GM12878 (cell line): Measurements from ENCODE around the gene MAML2. TPM values are rescaled to one million over a fixed set of nuclear protein-coding genes. Genes with fewer than 3 reads are reported as not detected.

ENCODE experiments used
- ATAC-seq: fragments of 200-7000 bp; cut with Tn5 transposase; 3 replicates; pipeline ENCODE4 v1.9.1; 2020; ENCODE audit warnings: mild to moderate bottlenecking, moderate library complexity
- BruUV-seq: library from RNA; stranded (reverse); fragments of 400-500 nt; replicated peaks from 2 replicates; lab custom pipeline; 2021; lab: Mats Ljungman, UMichigan
- CTCF ChIA-PET: fragments of 300-600 bp; sonication (Branson Sonifier 250); formaldehyde crosslinking; extraction: SDS; loops from one replicate; lab custom pipeline; 2021; ENCODE audit warnings: inconsistent platforms; lab: Yijun Ruan, JAX
- POLR2A ChIA-PET: fragments of 350-600 bp; formaldehyde crosslinking; extraction: SDS; loops from one replicate; lab custom pipeline; 2021; ENCODE audit warnings: inconsistent platforms; lab: Charles Lee
- RAD21 ChIA-PET: fragments of 300-600 bp; sonication (Branson Sonifier 250); formaldehyde crosslinking; loops from one replicate; lab custom pipeline; 2023; ENCODE audit warnings: antibody characterized with exemption; ENCODE audit not compliant: unreplicated experiment; lab: Charles Lee
- SMC1A ChIA-PET: fragments of 300-600 bp; sonication (Branson Sonifier 250); formaldehyde crosslinking; loops from one replicate; lab custom pipeline; 2023; ENCODE audit not compliant: unreplicated experiment, uncharacterized antibody; lab: Charles Lee
- DNase-seq: peaks from one replicate; pipeline ENCODE4 v3.0.0-alpha.2; 2011; ENCODE audit warnings: low read depth, low spot score
- FAIRE-seq: peaks from 3 replicates; lab custom pipeline; 2011; peaks lifted over from hg19 to GRCh38; lab: Jason Lieb, UNC
- H2AFZ ChIP-seq: 2 replicates; pipeline ENCODE4 v1.6.0; 2011; ENCODE audit warnings: low read depth, low read length, control low read depth; ENCODE audit not compliant: control insufficient read depth
- H3K27ac ChIP-seq: 2 replicates; pipeline ENCODE4 v1.5.1; 2011; ENCODE audit warnings: control low read depth; ENCODE audit not compliant: control insufficient read depth, insufficient read depth
- H3K27me3 ChIP-seq, 2 experiments: replicated peaks in 1 of 2; 2 replicates each; pipeline versions ENCODE4 v1.6.0 to v1.6.1; 2011; ENCODE audit warnings: low read length in 1 of 2; ENCODE audit not compliant: control insufficient read depth in 2 of 2, insufficient read depth in 2 of 2
- H3K36me3 ChIP-seq, 2 experiments: 2 replicates each; pipeline ENCODE4 v1.5.1; 2011; ENCODE audit warnings: low read length in 1 of 2; ENCODE audit not compliant: control insufficient read depth in 2 of 2, insufficient read depth in 2 of 2
- H3K4me1 ChIP-seq: 2 replicates; pipeline ENCODE4 v1.6.1; 2011; ENCODE audit warnings: mild to moderate bottlenecking, low read length, moderate library complexity, mixed read lengths; ENCODE audit not compliant: control insufficient read depth, insufficient read depth
- H3K4me2 ChIP-seq: 2 replicates; pipeline ENCODE4 v1.6.0; 2011; ENCODE audit warnings: control low read depth; ENCODE audit not compliant: control insufficient read depth, insufficient read depth
- H3K4me3 ChIP-seq: fragments of 200-600 bp; sonication (generic); 2 replicates; pipeline ENCODE4 v1.5.1; 2016
- H3K79me2 ChIP-seq: 2 replicates; pipeline ENCODE4 v1.6.0; 2011; ENCODE audit warnings: low read length; ENCODE audit not compliant: control insufficient read depth, insufficient read depth
- H3K9ac ChIP-seq: 2 replicates; pipeline ENCODE4 v1.8.0; 2011; ENCODE audit warnings: low read length, control low read depth, mixed read lengths; ENCODE audit not compliant: control insufficient read depth, insufficient read depth
- H3K9me3 ChIP-seq: replicated peaks from 3 replicates; pipeline ENCODE4 v1.5.1; 2011; ENCODE audit warnings: mild to moderate bottlenecking, low read length; ENCODE audit not compliant: control insufficient read depth, insufficient read depth
- H4K20me1 ChIP-seq: 2 replicates; pipeline ENCODE4 v1.6.0; 2011; ENCODE audit not compliant: control insufficient read depth, insufficient read depth
- BHLHE40 ChIP-seq, 2 experiments: fragments of 450-650 bp in 1 of 2; IDR thresholded peaks; 2 replicates each; pipeline ENCODE4 v1.6.1; 2011 to 2017; ENCODE audit warnings: low read depth in 2 of 2, borderline replicate concordance in 1 of 2, improper control_type of control experiment in 1 of 2, low read length in 1 of 2, mild to moderate bottlenecking in 1 of 2
- BRCA1 ChIP-seq: IDR thresholded peaks from 2 replicates; pipeline ENCODE4 v1.6.1; 2011; ENCODE audit warnings: low read depth, low read length, improper control_type of control experiment
- CHD1 ChIP-seq: IDR thresholded peaks from 2 replicates; pipeline ENCODE4 v1.6.1; 2012; ENCODE audit warnings: low read depth, low read length, improper control_type of control experiment
- MEF2B ChIP-seq: fragments of 450-650 bp; IDR thresholded peaks from 2 replicates; pipeline ENCODE4 v1.6.1; 2018; ENCODE audit warnings: mild to moderate bottlenecking, moderate library complexity; ENCODE audit not compliant: partially characterized antibody, poor library complexity, severe bottlenecking
- MYB ChIP-seq: fragments of 150-350 bp; IDR thresholded peaks from 2 replicates; pipeline ENCODE4 v1.6.1; 2014; ENCODE audit warnings: mild to moderate bottlenecking, low read depth, low read length, borderline replicate concordance
- POLR2A ChIP-seq: IDR thresholded peaks from 2 replicates; pipeline ENCODE4 v1.6.1; 2011; ENCODE audit warnings: low read depth, mild to moderate bottlenecking, low read length
- POU2F2 ChIP-seq: IDR thresholded peaks from 3 replicates; pipeline ENCODE4 v1.6.1; 2011; ENCODE audit warnings: low read depth, mild to moderate bottlenecking, low read length, borderline replicate concordance
- SIX5 ChIP-seq: IDR thresholded peaks from 2 replicates; pipeline ENCODE4 v1.6.1; 2011; ENCODE audit warnings: mild to moderate bottlenecking, low read depth, low read length, moderate library complexity; ENCODE audit not compliant: severe bottlenecking
- SMAD5 ChIP-seq: IDR thresholded peaks from 2 replicates; pipeline ENCODE4 v1.6.1; 2016; ENCODE audit warnings: antibody characterized with exemption, low read depth
- WGBS: methylation state at CpG from one replicate; pipeline ENCODE4 v1.1.6; 2016; ENCODE audit warnings: low lambda C conversion rate; ENCODE audit not compliant: insufficient replicate concordance, insufficient coverage; ENCODE audit errors: missing lambda C conversion rate; 5-methylcytosine and 5-hydroxymethylcytosine counted together
- in situ Hi-C: fragments of 300-500 bp; cut with MboI; formaldehyde crosslinking; loops from 9 replicates; pipeline ENCODE4 v1.14.3; 2018; ENCODE audit warnings: mixed read lengths
- intact Hi-C: fragments of 100-400 bp; cut with micrococcal nuclease; formaldehyde crosslinking; loops from one replicate; pipeline ENCODE4 v1.14.2; 2022; ENCODE audit not compliant: unreplicated experiment
- polyA plus RNA-seq, 11 experiments: library from polyadenylated mRNA; depleted of rRNA in 4 of 11; unstranded in 6 of 11; stranded (reverse) in 5 of 11; fragments of >200 nt; fragmentation: Nextera tagmentation in 4 of 11; fragmentation: Illumina TruSeq in 1 of 11; extraction: Ambion mirVana in 4 of 11; extraction: Trizol in 1 of 11; gene quantifications; 1 replicate in 1 of 11; 2 replicates in 10 of 11; pipeline versions ENCODE4 v1.2.1 to v1.2.3, GENCODE V29; 2011 to 2016; ENCODE audit warnings: inconsistent platforms in 2 of 11, missing spikeins in 2 of 11, low read depth in 1 of 11
- total RNA-seq, 4 experiments: library from RNA; depleted of rRNA in 3 of 4; stranded (reverse); fragments of >200 nt in 3 of 4; fragmentation: Illumina TruSeq in 1 of 4; extraction: Trizol in 1 of 4; gene quantifications; 2 replicates each; pipeline versions ENCODE4 v1.2.1 to v1.2.3, GENCODE V29; 2013 to 2021
- TF ChIP-seq, protein P1 (sequence below): IDR thresholded peaks from 2 replicates; pipeline ENCODE4 v1.6.1; 2012; ENCODE audit warnings: improper control_type of control experiment, low read depth, low read length; ENCODE audit not compliant: insufficient replicate concordance
- TF ChIP-seq, protein P2 (sequence below): fragments of 450-650 bp; formaldehyde crosslinking; IDR thresholded peaks from 2 replicates; pipeline ENCODE4 v1.4.0; 2020; ENCODE audit warnings: mild to moderate bottlenecking, moderate library complexity
- TF ChIP-seq, protein P3 (sequence below): fragments of 450-650 bp; formaldehyde crosslinking; IDR thresholded peaks from 2 replicates; pipeline ENCODE4 v1.5.0; 2022; ENCODE audit warnings: mild to moderate bottlenecking, missing genetic modification characterization

MAML2 gene
- total and polyA plus RNA-seq, 10 of the 15 experiments (the other 5 are each of a cell fraction or from before 2014, with no cell fraction given) = 2.5 to 15.1 (median 12.0) TPM

DNA sequence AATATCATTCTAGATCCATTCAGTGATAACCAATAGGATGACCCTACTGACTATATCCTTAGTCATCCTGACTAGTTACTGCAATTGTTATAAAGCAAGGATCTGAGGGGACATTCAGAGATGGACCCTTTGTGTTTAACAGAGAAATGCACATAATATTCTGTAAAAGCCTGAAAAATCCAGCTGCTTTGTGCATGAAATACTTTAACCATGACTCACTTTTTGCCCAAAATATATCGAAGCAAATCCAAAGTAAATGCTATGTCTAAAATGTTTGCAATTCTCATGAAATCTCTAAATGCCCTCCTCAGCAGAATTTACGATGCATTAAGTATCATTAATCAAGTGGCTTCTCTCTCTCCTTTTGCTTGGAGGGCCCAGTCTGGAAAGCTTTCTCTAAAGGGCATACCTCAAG is 240.3 kb downstream of the MAML2 start:
- no peak for ATAC-seq
- Histone ChIP-seq H3K9ac (no peak overlapping the region), H4K20me1 (no peaks in the 10 kb centered on the region), H3K9me3 (no peaks in the 10 kb centered on the region), H3K79me2 (no peaks in the 10 kb centered on the region; the same call in 1 of the 2 replicates), H3K27me3 (no peaks in the 10 kb centered on the region), H3K4me2 (no peak overlapping the region), H3K4me3 (no peak overlapping the region), H3K27ac (no peak overlapping the region), H3K4me1 (no peaks in the 10 kb centered on the region), H3K36me3 (no peaks in the 10 kb centered on the region), H2AFZ (no peak overlapping the region)
- ChIA-PET SMC1A (interaction anchor here (0.6 to 1.1 kb wide), 2 partner anchors 13 to 241 kb away, joined by 3 read pairs; no protein-coding TSS in a partner anchor), POLR2A (no interaction called here), CTCF (no interaction called here), RAD21 (no interaction called here)
- DNase-seq = no peak
- no TSS peak for BruUV-seq
- in situ Hi-C loops = no loop called here
- intact Hi-C loops = no loop called here
- 75% methylated on average over 2 of the region's 2 CpGs for WGBS
- FAIRE-seq = no peak
- TF ChIP-seq MYB (no peak), BHLHE40 (IDR thresholded peaks at IDR 0.05; ENCODE audit: borderline replicate concordance in 1 of 2, low read depth in 2 of 2, low read length in 1 of 2) (no peak), SMAD5 (no peak), BRCA1 (no peak), MEF2B (no peak), POLR2A (no peak), POU2F2 (no peak), CHD1 (no peak), SIX5 (no peak)
- TF ChIP-seq, protein P1, sequence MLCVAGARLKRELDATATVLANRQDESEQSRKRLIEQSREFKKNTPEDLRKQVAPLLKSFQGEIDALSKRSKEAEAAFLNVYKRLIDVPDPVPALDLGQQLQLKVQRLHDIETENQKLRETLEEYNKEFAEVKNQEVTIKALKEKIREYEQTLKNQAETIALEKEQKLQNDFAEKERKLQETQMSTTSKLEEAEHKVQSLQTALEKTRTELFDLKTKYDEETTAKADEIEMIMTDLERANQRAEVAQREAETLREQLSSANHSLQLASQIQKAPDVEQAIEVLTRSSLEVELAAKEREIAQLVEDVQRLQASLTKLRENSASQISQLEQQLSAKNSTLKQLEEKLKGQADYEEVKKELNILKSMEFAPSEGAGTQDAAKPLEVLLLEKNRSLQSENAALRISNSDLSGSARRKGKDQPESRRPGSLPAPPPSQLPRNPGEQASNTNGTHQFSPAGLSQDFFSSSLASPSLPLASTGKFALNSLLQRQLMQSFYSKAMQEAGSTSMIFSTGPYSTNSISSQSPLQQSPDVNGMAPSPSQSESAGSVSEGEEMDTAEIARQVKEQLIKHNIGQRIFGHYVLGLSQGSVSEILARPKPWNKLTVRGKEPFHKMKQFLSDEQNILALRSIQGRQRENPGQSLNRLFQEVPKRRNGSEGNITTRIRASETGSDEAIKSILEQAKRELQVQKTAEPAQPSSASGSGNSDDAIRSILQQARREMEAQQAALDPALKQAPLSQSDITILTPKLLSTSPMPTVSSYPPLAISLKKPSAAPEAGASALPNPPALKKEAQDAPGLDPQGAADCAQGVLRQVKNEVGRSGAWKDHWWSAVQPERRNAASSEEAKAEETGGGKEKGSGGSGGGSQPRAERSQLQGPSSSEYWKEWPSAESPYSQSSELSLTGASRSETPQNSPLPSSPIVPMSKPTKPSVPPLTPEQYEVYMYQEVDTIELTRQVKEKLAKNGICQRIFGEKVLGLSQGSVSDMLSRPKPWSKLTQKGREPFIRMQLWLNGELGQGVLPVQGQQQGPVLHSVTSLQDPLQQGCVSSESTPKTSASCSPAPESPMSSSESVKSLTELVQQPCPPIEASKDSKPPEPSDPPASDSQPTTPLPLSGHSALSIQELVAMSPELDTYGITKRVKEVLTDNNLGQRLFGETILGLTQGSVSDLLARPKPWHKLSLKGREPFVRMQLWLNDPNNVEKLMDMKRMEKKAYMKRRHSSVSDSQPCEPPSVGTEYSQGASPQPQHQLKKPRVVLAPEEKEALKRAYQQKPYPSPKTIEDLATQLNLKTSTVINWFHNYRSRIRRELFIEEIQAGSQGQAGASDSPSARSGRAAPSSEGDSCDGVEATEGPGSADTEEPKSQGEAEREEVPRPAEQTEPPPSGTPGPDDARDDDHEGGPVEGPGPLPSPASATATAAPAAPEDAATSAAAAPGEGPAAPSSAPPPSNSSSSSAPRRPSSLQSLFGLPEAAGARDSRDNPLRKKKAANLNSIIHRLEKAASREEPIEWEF = no peak
- TF ChIP-seq, protein P2, sequence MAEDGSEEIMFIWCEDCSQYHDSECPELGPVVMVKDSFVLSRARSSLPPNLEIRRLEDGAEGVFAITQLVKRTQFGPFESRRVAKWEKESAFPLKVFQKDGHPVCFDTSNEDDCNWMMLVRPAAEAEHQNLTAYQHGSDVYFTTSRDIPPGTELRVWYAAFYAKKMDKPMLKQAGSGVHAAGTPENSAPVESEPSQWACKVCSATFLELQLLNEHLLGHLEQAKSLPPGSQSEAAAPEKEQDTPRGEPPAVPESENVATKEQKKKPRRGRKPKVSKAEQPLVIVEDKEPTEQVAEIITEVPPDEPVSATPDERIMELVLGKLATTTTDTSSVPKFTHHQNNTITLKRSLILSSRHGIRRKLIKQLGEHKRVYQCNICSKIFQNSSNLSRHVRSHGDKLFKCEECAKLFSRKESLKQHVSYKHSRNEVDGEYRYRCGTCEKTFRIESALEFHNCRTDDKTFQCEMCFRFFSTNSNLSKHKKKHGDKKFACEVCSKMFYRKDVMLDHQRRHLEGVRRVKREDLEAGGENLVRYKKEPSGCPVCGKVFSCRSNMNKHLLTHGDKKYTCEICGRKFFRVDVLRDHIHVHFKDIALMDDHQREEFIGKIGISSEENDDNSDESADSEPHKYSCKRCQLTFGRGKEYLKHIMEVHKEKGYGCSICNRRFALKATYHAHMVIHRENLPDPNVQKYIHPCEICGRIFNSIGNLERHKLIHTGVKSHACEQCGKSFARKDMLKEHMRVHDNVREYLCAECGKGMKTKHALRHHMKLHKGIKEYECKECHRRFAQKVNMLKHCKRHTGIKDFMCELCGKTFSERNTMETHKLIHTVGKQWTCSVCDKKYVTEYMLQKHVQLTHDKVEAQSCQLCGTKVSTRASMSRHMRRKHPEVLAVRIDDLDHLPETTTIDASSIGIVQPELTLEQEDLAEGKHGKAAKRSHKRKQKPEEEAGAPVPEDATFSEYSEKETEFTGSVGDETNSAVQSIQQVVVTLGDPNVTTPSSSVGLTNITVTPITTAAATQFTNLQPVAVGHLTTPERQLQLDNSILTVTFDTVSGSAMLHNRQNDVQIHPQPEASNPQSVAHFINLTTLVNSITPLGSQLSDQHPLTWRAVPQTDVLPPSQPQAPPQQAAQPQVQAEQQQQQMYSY = no peak
- TF ChIP-seq, protein P3, sequence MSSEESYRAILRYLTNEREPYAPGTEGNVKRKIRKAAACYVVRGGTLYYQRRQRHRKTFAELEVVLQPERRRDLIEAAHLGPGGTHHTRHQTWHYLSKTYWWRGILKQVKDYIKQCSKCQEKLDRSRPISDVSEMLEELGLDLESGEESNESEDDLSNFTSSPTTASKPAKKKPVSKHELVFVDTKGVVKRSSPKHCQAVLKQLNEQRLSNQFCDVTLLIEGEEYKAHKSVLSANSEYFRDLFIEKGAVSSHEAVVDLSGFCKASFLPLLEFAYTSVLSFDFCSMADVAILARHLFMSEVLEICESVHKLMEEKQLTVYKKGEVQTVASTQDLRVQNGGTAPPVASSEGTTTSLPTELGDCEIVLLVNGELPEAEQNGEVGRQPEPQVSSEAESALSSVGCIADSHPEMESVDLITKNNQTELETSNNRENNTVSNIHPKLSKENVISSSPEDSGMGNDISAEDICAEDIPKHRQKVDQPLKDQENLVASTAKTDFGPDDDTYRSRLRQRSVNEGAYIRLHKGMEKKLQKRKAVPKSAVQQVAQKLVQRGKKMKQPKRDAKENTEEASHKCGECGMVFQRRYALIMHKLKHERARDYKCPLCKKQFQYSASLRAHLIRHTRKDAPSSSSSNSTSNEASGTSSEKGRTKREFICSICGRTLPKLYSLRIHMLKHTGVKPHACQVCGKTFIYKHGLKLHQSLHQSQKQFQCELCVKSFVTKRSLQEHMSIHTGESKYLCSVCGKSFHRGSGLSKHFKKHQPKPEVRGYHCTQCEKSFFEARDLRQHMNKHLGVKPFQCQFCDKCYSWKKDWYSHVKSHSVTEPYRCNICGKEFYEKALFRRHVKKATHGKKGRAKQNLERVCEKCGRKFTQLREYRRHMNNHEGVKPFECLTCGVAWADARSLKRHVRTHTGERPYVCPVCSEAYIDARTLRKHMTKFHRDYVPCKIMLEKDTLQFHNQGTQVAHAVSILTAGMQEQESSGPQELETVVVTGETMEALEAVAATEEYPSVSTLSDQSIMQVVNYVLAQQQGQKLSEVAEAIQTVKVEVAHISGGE (CRISPR knock-in tag) = no peak
